CD4-positive, CD25-positive, alpha-beta regulatory T cell (primary cell): ENCODE data around the gene BLM. TPM values are rescaled to one million over a fixed set of nuclear protein-coding genes. Genes with fewer than 3 reads are reported as not detected.

Experiments
- ATAC-seq, 2 donors: fragments of 150-1000 bp; cut with Tn5 transposase; one replicate each; pipeline ENCODE4 v1.10.0; 2021; ENCODE audit warnings: low read depth in 2 of 2, moderate number of reproducible peaks in 2 of 2, moderate library complexity in 1 of 2
- DNase-seq, 3 donors: peaks; one replicate each; pipeline versions ENCODE4 v3.0.0 to v3.0.0-alpha.2; 2012 to 2022; ENCODE audit warnings: mixed read lengths in 1 of 3
- H3K27ac ChIP-seq: one replicate; pipeline ENCODE4 v1.7.0; 2013; ENCODE audit warnings: mild to moderate bottlenecking, low read length; ENCODE audit not compliant: insufficient read depth, poor library complexity, severe bottlenecking
- H3K27me3 ChIP-seq: one replicate; pipeline ENCODE4 v1.7.0; 2013; ENCODE audit warnings: low read length; ENCODE audit not compliant: control insufficient read depth, insufficient read depth
- H3K36me3 ChIP-seq: one replicate; pipeline ENCODE4 v1.7.0; 2013; ENCODE audit warnings: mild to moderate bottlenecking, low read length, moderate library complexity; ENCODE audit not compliant: control insufficient read depth, insufficient read depth
- H3K4me1 ChIP-seq: 2 replicates; pipeline ENCODE4 v1.7.0; 2013; ENCODE audit warnings: mild to moderate bottlenecking, low read length; ENCODE audit not compliant: insufficient read depth, control insufficient read depth, poor library complexity, severe bottlenecking
- H3K4me3 ChIP-seq: one replicate; pipeline ENCODE4 v1.7.0; 2013; ENCODE audit warnings: low read depth, mild to moderate bottlenecking, low read length, moderate library complexity
- H3K9me3 ChIP-seq, 2 experiments: 1 replicate in 1 of 2; 2 replicates in 1 of 2; pipeline ENCODE4 v1.7.0; 2013; ENCODE audit warnings: low read length in 2 of 2, mild to moderate bottlenecking in 1 of 2, moderate library complexity in 1 of 2; ENCODE audit not compliant: control insufficient read depth in 2 of 2
- H3K27ac Mint-ChIP-seq, 3 donors: one replicate each; pipeline ENCODE4 v1.8.0; 2020 to 2022; ENCODE audit warnings: mild to moderate bottlenecking in 3 of 3, mixed read lengths in 3 of 3, moderate library complexity in 2 of 3
- H3K27me3 Mint-ChIP-seq: one replicate; pipeline ENCODE4 v1.8.0; 2022; ENCODE audit warnings: mild to moderate bottlenecking, mixed read lengths
- H3K36me3 Mint-ChIP-seq: one replicate; pipeline ENCODE4 v1.8.0; 2020; ENCODE audit warnings: mixed read lengths
- H3K4me1 Mint-ChIP-seq, 4 donors: one replicate each; pipeline ENCODE4 v1.8.0; 2020 to 2022; ENCODE audit warnings: mixed read lengths in 4 of 4, mild to moderate bottlenecking in 1 of 4
- H3K4me3 Mint-ChIP-seq, 4 donors: one replicate each; pipeline ENCODE4 v1.8.0; 2020 to 2022; ENCODE audit warnings: mild to moderate bottlenecking in 4 of 4, mixed read lengths in 4 of 4, moderate library complexity in 3 of 4
- H3K9me3 Mint-ChIP-seq, 7 donors: one replicate each; pipeline ENCODE4 v1.8.0; 2020 to 2022; ENCODE audit warnings: mixed read lengths in 7 of 7, mild to moderate bottlenecking in 3 of 7, moderate library complexity in 2 of 7
- polyA plus RNA-seq, 4 donors: library from polyadenylated mRNA; unstranded; fragments of 300-500 nt; fragmentation: Illumina TruSeq; gene quantifications; one replicate each; pipeline ENCODE4 v1.2.3, GENCODE V29; 2021
- total RNA-seq: library from RNA; stranded (reverse); gene quantifications from one replicate; pipeline ENCODE4 v1.2.3, GENCODE V29; 2022

Gene BLM
- total and polyA plus RNA-seq, 5 donors from 2014 or later, result 6.3 to 12.0 (median 7.0) TPM

DNA sequence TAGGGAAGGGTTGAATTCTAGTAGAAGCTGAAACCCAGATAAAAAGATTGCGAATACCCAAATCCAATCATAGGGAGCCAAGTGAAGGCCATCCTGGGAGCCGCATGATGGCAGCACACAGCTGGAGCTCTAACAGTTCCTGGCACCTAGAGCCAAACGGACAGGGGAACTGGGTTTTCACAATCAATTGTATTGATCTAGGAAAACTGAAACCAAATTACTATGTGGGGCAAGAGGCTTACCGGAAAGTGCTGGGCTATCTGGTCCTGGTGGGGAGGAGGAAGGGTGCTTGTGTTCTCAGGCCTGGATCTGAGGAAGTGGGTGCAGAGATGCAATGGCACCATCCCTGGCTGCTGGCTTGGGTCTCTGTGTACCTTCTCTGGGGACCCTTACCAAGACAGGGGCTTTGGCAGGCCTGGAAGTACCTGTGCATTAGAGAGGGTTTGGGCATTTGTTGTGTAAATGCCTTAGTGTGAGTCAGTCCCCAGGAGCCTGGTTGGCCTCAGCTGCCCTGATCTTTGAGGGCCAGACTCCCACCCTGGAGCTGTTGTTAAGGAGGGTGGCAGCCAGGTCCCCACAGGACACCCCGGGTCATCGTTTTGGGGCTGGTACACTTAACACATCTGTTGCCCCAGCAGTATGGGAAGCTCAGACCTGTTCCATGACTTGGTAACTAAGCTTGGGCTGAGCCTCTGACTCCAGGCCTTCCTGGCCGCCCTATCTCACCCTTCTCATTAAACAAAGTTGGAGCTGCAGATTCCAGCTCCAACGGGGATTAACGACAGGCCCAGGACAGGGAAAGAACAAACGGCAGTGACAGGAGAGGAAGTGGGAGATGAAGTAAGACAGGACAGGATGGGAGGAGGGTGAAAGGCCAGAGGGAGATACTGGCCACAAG, 142.3 kb downstream of the BLM start:
- H3K9me3 Mint-ChIP-seq, result no peaks in the 10 kb centered on the region

DNA sequence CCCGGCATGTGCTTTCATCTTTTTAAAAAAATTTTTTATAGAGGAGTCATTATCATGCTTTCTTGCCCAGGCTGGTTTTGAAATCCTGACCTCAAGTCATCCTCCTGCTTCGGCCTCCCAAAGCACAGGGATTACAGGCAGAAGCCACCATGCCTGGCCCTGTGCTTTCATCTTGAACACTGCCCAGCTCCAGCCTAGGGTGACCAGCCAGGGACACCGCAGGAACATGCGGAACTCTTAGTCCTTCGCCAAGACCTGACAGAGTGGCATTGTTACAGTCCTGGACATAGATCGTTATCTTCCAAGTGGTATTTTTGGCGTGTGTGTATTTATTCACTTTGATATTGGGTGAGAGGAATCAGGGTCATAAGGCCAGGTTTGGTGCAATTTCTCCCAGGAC, 143.3 kb downstream of the BLM start:
- H3K4me1 Mint-ChIP-seq, result peaks cover 0 to 26% (median 16%) of the 10 kb centered on the region in 4 donors
- no peak for ATAC-seq
- H3K9me3 Mint-ChIP-seq, result no peaks in the 10 kb centered on the region

More for the DNA sequence above, 142.3 kb downstream of the BLM start:
- Mint-ChIP-seq H3K4me3 (no peak overlapping the region), H3K27me3 (no peaks in the 10 kb centered on the region), H3K4me1 (peaks cover 0 to 31% (median 20%) of the 10 kb centered on the region in 4 donors), H3K36me3 (peaks cover 3% of the 10 kb centered on the region), H3K27ac (peak overlapping the region in 1 of 3 donors; percentile 42)
- ATAC-seq (no peak), DNase-seq (no peak)
- Histone ChIP-seq H3K27ac (no peak overlapping the region), H3K4me1 (peaks cover 18% of the 10 kb centered on the region), H3K36me3 (no peaks in the 10 kb centered on the region), H3K27me3 (no peaks in the 10 kb centered on the region), H3K4me3 (no peak overlapping the region), H3K9me3 (no peaks in the 10 kb centered on the region)

DNA sequence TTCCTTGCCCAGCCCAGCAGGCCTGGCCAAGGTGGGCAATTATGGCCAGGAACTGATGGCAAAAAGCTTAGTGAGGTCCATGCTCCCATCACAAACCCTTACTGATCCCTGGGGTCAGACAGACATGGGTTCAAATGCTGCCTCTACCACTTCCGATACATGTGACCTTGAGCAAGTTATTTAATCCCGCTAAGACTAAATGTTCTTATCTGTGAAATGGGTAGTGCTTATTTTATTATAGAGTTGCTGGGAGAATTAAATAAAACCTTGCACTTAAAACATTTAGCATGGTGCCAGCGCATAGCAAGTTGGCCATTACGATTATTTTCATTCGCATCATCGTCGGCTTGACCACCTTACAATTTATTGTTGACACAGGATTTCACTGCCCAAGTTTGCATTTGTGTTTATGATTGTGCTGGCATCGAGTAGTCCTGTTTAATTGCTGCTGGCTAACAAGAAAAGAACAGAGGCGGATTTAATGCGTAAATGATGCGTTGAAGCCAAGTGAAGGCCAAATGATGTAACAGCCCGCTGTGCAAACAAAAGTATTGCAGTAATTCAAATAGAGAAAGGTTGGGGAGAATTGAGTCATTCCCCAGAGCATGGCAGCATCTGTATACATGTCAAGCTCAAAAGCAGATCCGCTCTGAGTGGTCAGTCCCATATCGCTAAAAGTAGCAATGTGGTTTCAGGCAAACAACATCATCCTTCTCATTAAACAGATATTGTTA, 144.0 kb downstream of the BLM start:
- peaks cover 16% of the 10 kb centered on the region for H3K4me1 ChIP-seq
- DNase-seq (no peak), ATAC-seq (no peak)
- H3K27ac Mint-ChIP-seq, result no peak overlapping the region
- no peak overlapping the region for H3K4me3 ChIP-seq
- H3K36me3 ChIP-seq, result no peaks in the 10 kb centered on the region
- H3K4me3 Mint-ChIP-seq, result no peak overlapping the region
- H3K27me3 ChIP-seq, result no peaks in the 10 kb centered on the region
- H3K9me3 ChIP-seq, result no peaks in the 10 kb centered on the region
- H3K36me3 Mint-ChIP-seq, result peaks cover 3% of the 10 kb centered on the region
- H3K27ac ChIP-seq, result no peak overlapping the region
- no peaks in the 10 kb centered on the region for H3K9me3 Mint-ChIP-seq
- H3K27me3 Mint-ChIP-seq, result no peaks in the 10 kb centered on the region
- peaks cover 0 to 20% (median 13%) of the 10 kb centered on the region in 4 donors for H3K4me1 Mint-ChIP-seq

More for the DNA sequence above, 143.3 kb downstream of the BLM start:
- Histone ChIP-seq H3K4me1 (peaks cover 18% of the 10 kb centered on the region), H3K27ac (no peak overlapping the region), H3K9me3 (no peaks in the 10 kb centered on the region), H3K27me3 (no peaks in the 10 kb centered on the region), H3K4me3 (no peak overlapping the region), H3K36me3 (no peaks in the 10 kb centered on the region)
- no peaks in the 10 kb centered on the region for H3K27me3 Mint-ChIP-seq
- no peak overlapping the region for H3K27ac Mint-ChIP-seq
- peaks cover 3% of the 10 kb centered on the region for H3K36me3 Mint-ChIP-seq
- no peak for DNase-seq
- no peak overlapping the region for H3K4me3 Mint-ChIP-seq

DNA sequence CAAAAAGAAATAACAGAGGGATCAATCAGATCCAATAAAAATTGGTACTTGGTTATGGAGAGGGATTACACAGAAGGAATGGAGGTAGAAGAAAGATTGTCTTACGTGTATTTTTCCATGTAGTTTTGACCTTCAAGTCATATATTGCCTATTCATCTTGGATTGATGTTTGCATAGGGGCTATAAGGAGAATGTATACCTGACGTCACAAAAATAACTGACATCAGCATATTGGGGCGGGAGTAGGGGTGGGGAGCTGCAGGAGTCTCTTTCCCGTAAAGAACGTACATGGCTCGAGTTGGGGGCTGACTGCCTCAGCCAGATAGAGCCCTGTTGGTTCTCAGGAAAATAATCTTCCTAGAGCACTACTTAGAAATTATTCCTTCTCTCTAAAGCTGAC, 145.3 kb downstream of the BLM start:
- DNase-seq, result no peak
- H3K27ac ChIP-seq, result no peak overlapping the region

DNA sequence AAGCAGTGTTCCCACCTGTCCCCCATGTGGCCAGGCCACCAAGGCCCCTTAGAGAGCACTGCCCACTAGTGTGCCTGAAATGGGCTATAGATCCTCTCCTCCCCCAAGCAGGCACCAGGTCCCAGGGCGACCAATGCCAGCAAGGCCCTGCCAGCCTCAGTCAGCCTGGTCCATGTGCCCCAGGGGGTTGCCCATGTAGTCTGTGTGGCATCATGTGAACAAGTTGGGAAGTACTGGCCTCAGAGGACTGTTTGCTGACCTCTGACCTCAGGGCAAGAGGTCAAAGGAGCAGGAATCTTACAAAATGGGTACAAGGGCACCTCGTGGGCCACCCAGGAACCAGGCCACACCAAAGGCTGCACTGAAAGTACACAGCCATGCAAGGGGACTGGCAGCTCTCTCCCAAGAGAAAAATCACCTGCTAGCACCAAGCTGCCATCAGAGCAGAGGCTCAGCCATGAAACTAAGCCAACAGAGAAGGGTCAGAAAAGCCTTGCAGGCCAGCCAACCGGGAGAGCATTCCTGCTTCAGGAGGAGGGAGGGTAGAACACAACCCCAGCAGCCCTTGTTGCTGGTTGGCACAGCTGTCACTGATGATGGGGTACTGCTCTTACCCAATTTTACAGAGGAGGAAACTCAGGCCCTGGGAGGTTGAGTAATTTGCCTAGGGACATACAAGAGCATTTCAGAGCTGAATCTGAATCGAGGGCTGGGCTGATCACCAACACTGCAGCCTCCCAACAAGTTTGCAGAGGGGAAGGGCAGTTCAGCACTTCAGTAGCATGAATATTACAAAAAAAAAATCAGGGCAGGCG, 146.0 kb downstream of the BLM start:
- Histone ChIP-seq H3K27ac (no peak overlapping the region), H3K4me3 (no peak overlapping the region), H3K9me3 (no peaks in the 10 kb centered on the region), H3K36me3 (no peaks in the 10 kb centered on the region), H3K27me3 (no peaks in the 10 kb centered on the region), H3K4me1 (no peaks in the 10 kb centered on the region)
- Mint-ChIP-seq H3K27me3 (no peaks in the 10 kb centered on the region), H3K27ac (peak overlapping the region in 1 of 3 donors; percentile 27), H3K4me1 (peaks cover 0 to 5% (median 2%) of the 10 kb centered on the region in 4 donors), H3K4me3 (peak overlapping the region in 1 of 4 donors; percentile 50), H3K9me3 (no peaks in the 10 kb centered on the region), H3K36me3 (no peaks in the 10 kb centered on the region)
- DNase-seq, result no peak
- no peak for ATAC-seq

More for the DNA sequence above, 145.3 kb downstream of the BLM start:
- H3K27me3 ChIP-seq, result no peaks in the 10 kb centered on the region
- H3K27me3 Mint-ChIP-seq, result no peaks in the 10 kb centered on the region
- no peak for ATAC-seq
- H3K4me3 Mint-ChIP-seq, result peak overlapping the region in 1 of 4 donors; percentile 58
- no peaks in the 10 kb centered on the region for H3K36me3 ChIP-seq
- no peak overlapping the region for H3K4me3 ChIP-seq
- no peaks in the 10 kb centered on the region for H3K9me3 ChIP-seq
- peaks cover 0 to 7% (median 5%) of the 10 kb centered on the region in 4 donors for H3K4me1 Mint-ChIP-seq
- no peak overlapping the region for H3K27ac Mint-ChIP-seq
- H3K36me3 Mint-ChIP-seq, result peaks cover 3% of the 10 kb centered on the region
- peaks cover 2% of the 10 kb centered on the region for H3K4me1 ChIP-seq
- no peaks in the 10 kb centered on the region for H3K9me3 Mint-ChIP-seq

DNA sequence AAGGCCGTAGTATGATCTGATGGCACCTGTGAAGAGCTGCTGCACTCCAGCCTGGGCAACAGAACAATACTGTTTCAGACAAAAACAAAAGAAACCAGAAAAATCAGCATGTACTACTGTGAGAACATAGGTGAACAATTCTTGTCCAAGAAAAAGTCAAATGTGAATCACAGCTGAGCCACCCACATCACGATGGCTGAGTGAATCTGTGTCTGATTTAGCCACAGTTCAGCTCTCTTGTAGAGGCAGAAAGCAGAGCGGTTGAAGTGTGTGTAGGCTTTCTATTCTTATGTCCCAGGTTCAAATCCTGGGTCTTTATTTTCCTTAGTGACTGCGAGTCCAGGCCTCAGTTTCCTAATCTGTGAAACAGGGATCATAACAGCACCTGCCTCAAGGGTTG, 146.8 kb downstream of the BLM start:
- H3K36me3 Mint-ChIP-seq, result no peaks in the 10 kb centered on the region
- DNase-seq (no peak), ATAC-seq (no peak)
- H3K4me3 ChIP-seq, result no peak overlapping the region
- no peak overlapping the region for H3K27ac ChIP-seq
- H3K27me3 ChIP-seq, result no peaks in the 10 kb centered on the region
- no peaks in the 10 kb centered on the region for H3K9me3 ChIP-seq
- H3K4me3 Mint-ChIP-seq, result peak overlapping the region in 1 of 4 donors; percentile 50
- peak overlapping the region in 1 of 3 donors; percentile 8 for H3K27ac Mint-ChIP-seq
- no peaks in the 10 kb centered on the region for H3K4me1 ChIP-seq
- H3K4me1 Mint-ChIP-seq, result peaks cover 0 to 8% (median 3%) of the 10 kb centered on the region in 4 donors
- H3K9me3 Mint-ChIP-seq, result no peaks in the 10 kb centered on the region
- H3K27me3 Mint-ChIP-seq, result no peaks in the 10 kb centered on the region
- no peaks in the 10 kb centered on the region for H3K36me3 ChIP-seq

DNA sequence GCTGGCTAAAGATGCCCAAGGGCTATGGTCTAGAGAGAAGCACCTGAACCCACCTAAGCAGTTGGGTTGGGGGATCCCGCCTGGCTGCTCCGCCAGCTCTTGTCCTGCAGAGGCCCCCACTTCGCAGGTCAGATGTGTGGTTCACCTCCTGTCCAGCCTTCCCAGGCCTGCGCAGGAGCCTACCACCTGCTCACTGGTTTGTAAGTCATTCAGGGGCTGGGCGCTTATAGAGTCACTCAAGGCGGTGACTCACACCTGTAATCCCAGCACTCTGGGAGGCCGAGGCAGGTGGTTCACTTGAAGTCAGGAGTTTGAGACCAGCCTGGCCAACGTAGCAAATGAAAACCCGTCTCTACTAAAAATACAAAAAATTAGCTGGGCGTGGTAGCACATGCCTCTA, 147.4 kb downstream of the BLM start:
- H3K4me1 Mint-ChIP-seq, result peaks cover 0 to 12% (median 4%) of the 10 kb centered on the region in 4 donors
- no peaks in the 10 kb centered on the region for H3K36me3 Mint-ChIP-seq
- H3K4me3 Mint-ChIP-seq, result no peak overlapping the region
- Histone ChIP-seq H3K4me1 (peaks cover 3% of the 10 kb centered on the region), H3K36me3 (no peaks in the 10 kb centered on the region), H3K27me3 (no peaks in the 10 kb centered on the region), H3K9me3 (no peaks in the 10 kb centered on the region), H3K27ac (no peak overlapping the region), H3K4me3 (no peak overlapping the region)
- DNase-seq (no peak), ATAC-seq (no peak)
- no peak overlapping the region for H3K27ac Mint-ChIP-seq
- H3K9me3 Mint-ChIP-seq, result no peaks in the 10 kb centered on the region
- H3K27me3 Mint-ChIP-seq, result no peaks in the 10 kb centered on the region
